Activated CD4-positive, alpha-beta T cell treated with anti-CD3 and anti-CD28 coated beads, Interleukin-2, Interleukin-4, amounts not matched to agents 100 ng/mL and 50 ng/mL, durations not matched to agents 16 hours and 8 hours (primary cell): ENCODE data around the gene YWHAH.
"Not testable (repeated sequence)": the region's sequence is repeated elsewhere in the genome, so short reads cannot be mapped to it uniquely, and the experiment has no call there.

Source experiments
- DNase-seq: peaks from one replicate; pipeline ENCODE4 v3.0.0-alpha.2; 2020; ENCODE audit warnings: low spot score

The YWHAH gene

DNA sequence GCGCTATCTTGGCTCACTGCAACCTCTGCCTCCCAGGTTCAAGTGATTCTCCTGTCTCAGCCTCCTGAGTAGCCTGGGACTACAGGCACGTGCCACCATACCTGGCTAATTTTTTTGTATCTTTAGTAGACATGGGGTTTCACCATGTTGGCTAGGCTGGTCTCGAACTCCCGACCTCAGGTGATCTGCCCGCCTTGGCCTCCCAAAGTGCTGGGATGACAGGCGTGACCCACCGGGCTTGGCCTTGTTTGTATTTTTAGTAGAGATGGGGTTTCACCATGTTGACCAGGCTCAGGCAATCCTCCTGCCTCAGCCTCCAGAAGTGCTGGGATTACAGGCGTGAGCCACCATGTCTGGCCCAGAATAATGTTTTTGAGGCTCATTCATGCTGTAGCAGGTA lies 37.6 kb downstream of the YWHAH start:
- DNase-seq: not testable (repeated sequence)

DNA sequence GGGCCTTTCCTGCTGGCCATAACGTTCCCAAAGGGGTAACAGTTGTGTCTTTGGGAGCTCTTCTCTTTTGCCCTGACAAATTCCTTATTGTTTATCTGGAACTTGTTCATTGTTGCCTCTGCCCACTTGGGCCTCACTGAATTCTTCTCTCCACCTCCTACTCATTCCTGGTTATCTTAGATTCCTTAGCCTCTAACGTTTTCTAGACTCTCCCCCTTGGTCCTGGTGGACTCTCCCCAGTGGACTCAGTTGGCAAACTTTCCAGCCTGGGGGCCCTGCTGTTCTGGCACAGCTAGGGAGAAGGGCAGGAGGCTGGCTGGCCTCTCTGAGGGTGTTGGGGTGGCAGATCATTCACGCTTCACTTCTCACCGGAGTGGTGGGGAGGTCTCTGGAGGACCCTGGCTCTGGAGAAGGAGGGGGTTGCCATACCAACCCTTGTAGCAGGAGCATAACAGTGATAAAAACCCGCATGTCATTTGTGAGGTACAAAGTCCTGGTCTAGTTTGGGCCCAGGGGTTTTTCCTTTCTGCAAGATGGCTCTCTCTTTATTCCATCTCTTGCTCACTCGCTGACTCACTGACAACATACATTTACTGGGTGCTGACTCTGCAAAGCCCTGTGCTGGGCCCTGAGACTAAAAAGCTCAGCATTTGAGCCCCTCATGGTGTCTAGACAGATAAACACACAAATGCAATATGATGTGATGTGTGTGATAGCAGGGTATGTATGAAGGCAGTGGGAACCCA lies 39.7 kb downstream of the YWHAH start:
- DNase-seq: no peak

DNA sequence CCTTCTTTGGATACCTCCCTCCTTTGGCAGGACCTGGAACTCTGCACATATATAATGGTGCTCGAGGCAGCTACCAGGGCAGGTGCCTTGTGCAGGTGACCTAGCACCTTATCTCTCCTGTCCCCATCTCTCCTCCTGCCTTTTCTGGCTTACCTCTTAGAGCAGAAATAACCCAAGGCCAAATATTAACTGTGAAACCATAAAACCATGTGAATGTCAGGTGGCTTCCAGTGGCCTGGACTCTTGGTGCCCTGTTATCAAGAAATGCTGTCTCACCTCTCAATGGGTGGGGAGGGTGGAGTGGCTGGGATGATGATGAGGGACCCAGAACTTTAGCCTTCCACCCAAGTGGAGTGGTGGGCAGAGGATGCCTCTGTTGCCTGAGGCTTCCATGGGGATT lies 42.9 kb downstream of the YWHAH start:
- no peak for DNase-seq

DNA sequence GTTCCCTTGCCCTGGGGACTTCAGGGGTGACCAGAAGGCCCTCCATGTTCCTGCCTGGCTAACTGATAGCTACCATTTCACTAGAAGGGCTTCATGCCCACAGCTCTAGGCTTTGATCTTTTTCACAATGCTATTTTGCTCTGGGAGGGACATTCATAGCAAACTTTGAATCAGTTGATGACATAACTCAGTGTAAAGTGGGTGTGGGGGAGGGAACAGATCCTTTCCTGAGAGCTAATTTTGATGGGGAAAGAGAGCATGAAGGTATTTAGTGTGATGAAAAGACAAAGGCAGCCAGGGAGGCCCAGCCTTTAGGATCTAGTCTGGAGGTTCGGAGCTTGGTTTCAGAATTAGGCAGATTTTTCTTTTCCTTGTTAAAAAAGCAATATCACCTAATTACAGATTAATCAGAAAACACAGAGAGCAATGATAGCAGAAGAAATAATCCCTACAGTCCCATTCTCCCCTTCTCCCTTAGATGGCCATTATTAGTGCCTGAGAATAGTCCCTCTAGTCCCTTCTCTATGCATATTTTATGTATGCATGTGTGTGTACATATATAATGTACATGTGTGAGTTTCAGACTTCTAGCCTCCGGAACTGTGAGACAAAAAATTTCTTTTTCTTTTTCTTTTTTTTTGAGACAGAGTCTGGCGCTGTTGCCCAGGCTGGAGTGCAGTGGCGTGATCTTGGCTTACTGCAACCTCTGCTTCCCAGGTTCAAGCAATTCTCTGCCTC lies 46.9 kb downstream of the YWHAH start:
- DNase-seq: no peak

DNA sequence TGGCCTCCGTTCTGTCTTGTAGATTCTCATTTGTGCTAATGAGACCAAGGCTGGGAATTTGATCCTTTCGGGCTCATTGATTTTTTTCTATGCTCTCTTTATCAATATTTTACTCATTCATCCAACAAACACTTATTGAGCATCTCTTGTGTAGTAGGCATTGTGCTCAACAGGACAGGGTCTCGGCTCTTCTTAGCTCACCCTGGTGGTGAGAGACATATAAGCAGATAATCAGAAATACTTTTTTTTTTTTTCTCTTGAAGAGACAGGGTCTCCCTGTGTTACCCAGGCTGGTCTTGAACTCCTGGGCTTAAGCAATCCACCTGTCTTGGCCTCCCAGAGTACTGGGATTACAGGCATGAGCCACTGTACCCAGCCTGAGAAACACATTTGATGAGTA lies 50.7 kb downstream of the YWHAH start:
- DNase-seq: no peak

DNA sequence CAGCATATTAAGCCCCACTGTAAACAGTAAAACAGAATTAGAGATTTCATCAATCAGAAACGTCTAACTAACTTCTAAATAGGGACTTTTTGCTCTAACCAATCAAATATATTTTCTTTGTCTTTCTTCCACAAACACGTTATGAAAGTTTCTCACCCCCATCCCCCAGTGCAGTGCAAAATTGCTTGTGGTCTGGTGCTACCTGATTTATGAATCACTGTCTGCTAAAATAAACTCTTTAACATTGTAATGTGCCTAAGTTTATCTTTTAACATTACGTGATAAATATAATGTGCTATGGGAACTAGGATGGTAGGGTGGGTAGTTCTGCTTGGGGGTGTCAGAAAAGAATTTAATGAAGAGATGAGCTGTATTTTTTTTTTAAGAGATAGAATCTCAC lies 51.5 kb downstream of the YWHAH start:
- no peak for DNase-seq

GRCh38 chr22:31998784-31999385 lies 54.5 kb downstream of the YWHAH start:
- no peak for DNase-seq

- no peak for DNase-seq
Measured at GRCh38 chr22:32000181-32000580, 55.8 kb downstream of the YWHAH start.

- no peak for DNase-seq
Measured at GRCh38 chr22:32005453-32005852, 61.1 kb downstream of the YWHAH start.
